GM19023 (cell line): ENCODE data around the gene GANC.

Source experiments
- ATAC-seq: cut with Tn5 transposase; IDR thresholded peaks from one replicate; pipeline ENCODE4 v1.9.1; 2021; ENCODE audit warnings: mild to moderate bottlenecking, moderate library complexity; ENCODE audit not compliant: unreplicated experiment

The GANC gene

GRCh38 chr15:42344763-42345162, 71.8 kb downstream of the GANC start:
- no peak for ATAC-seq

- ATAC-seq = no peak
These were observed 72.5 kb downstream of the GANC start for GRCh38 chr15:42345504-42345903.

- ATAC-seq = no peak
These were observed 75.1 kb downstream of the GANC start for GRCh38 chr15:42348083-42348482.

GRCh38 chr15:42349186-42349585, 76.2 kb downstream of the GANC start:
- ATAC-seq = no peak

GRCh38 chr15:42352401-42352800, 79.4 kb downstream of the GANC start:
- ATAC-seq = no peak

- ATAC-seq = no peak
These were observed 80.1 kb downstream of the GANC start for GRCh38 chr15:42353061-42353460.

- ATAC-seq = no peak
These were observed 81.8 kb downstream of the GANC start for GRCh38 chr15:42354824-42355223.

- no peak for ATAC-seq
These were observed 82.3 kb downstream of the GANC start for GRCh38 chr15:42355291-42355690.

- ATAC-seq = no peak
These were observed 83.8 kb downstream of the GANC start for GRCh38 chr15:42356851-42357250.

GRCh38 chr15:42358141-42358540, 85.1 kb downstream of the GANC start:
- no peak for ATAC-seq

- no peak for ATAC-seq
These were observed 86.2 kb downstream of the GANC start, which contains the start of gene CAPN3 for GRCh38 chr15:42359249-42359648. Gene CAPN3 (plus strand): TSS chr15:42359501. CDS start chr15:42359806, 305 bp downstream.

- ATAC-seq = no peak
These were observed 87.0 kb downstream of the GANC start for GRCh38 chr15:42359985-42360384.

GRCh38 chr15:42360535-42361112, 87.6 kb downstream of the GANC start:
- no peak for ATAC-seq

GRCh38 chr15:42363487-42363886, 90.5 kb downstream of the GANC start:
- no peak for ATAC-seq

- no peak for ATAC-seq
These were observed 90.9 kb downstream of the GANC start for GRCh38 chr15:42363942-42364341.

- no peak for ATAC-seq
These were observed 91.5 kb downstream of the GANC start for GRCh38 chr15:42364529-42364928.

- ATAC-seq = no peak
These were observed 93.0 kb downstream of the GANC start for GRCh38 chr15:42365921-42366550.

GRCh38 chr15:42367041-42367440, 94.0 kb downstream of the GANC start:
- no peak for ATAC-seq

- no peak for ATAC-seq
These were observed 95.1 kb downstream of the GANC start for GRCh38 chr15:42368096-42368495.

GRCh38 chr15:42371096-42371495, 98.1 kb downstream of the GANC start:
- ATAC-seq = no peak

GRCh38 chr15:42373274-42373673, 100.3 kb downstream of the GANC start:
- no peak for ATAC-seq

GRCh38 chr15:42373936-42374335, 100.9 kb downstream of the GANC start:
- ATAC-seq = no peak

- ATAC-seq = no peak
These were observed 101.8 kb downstream of the GANC start for GRCh38 chr15:42374810-42375209.
